Parathyroid adenoma (tissue), 2 donors: Measurements from ENCODE around the gene SEC24D.

Experiments
- H2AFZ ChIP-seq: fragments of 300-600 bp; sonication (generic); one replicate; pipeline ENCODE4 v1.7.0; 2017; ENCODE audit warnings: antibody characterized with exemption, mild to moderate bottlenecking
- H3K27ac ChIP-seq: fragments of 300-600 bp; sonication (generic); one replicate; pipeline ENCODE4 v1.7.0; 2017
- H3K27me3 ChIP-seq: fragments of 300-600 bp; sonication (generic); one replicate; pipeline ENCODE4 v1.7.0; 2017; ENCODE audit warnings: low read length; ENCODE audit not compliant: control insufficient read depth, insufficient read depth
- H3K36me3 ChIP-seq: fragments of 300-600 bp; sonication (generic); one replicate; pipeline ENCODE4 v1.7.0; 2017; ENCODE audit warnings: low read length; ENCODE audit not compliant: control insufficient read depth, insufficient read depth
- H3K4me1 ChIP-seq: fragments of 300-600 bp; sonication (generic); one replicate; pipeline ENCODE4 v1.7.0; 2017; ENCODE audit warnings: control low read depth
- H3K4me2 ChIP-seq: fragments of 300-600 bp; sonication (generic); one replicate; pipeline ENCODE4 v1.7.0; 2017; ENCODE audit warnings: low read length
- H3K4me3 ChIP-seq: fragments of 300-600 bp; sonication (generic); one replicate; pipeline ENCODE4 v1.7.0; 2017; ENCODE audit warnings: low read depth, low read length
- H3K79me2 ChIP-seq: fragments of 300-600 bp; sonication (generic); one replicate; pipeline ENCODE4 v1.7.0; 2017; ENCODE audit warnings: control low read depth
- H3K9ac ChIP-seq: fragments of 300-600 bp; sonication (generic); one replicate; pipeline ENCODE4 v1.7.0; 2017; ENCODE audit warnings: mild to moderate bottlenecking
- H3K9me3 ChIP-seq: fragments of 300-600 bp; sonication (generic); one replicate; pipeline ENCODE4 v1.7.0; 2017; ENCODE audit warnings: low read length; ENCODE audit not compliant: control insufficient read depth
- CTCF ChIP-seq: fragments of 300-600 bp; sonication (generic); IDR thresholded peaks from one replicate; pipeline ENCODE4 v1.7.0; 2017; ENCODE audit warnings: antibody characterized with exemption, mild to moderate bottlenecking
- donor health status: primary hyperparathyroidism.

Gene SEC24D

GRCh38 chr4:118836301-118837120 is 585 bp upstream of the SEC24D start:
- H3K79me2 ChIP-seq = no peaks in the 10 kb centered on the region
- H2AFZ ChIP-seq = peak overlapping the region; percentile 73
- H3K4me2 ChIP-seq = peak overlapping the region; percentile 77
- no peaks in the 10 kb centered on the region for H3K27me3 ChIP-seq
- H3K9ac ChIP-seq = no peak overlapping the region
- peak overlapping the region; percentile 71 for H3K4me3 ChIP-seq
- no peak for TF ChIP-seq CTCF
- no peaks in the 10 kb centered on the region for H3K9me3 ChIP-seq
- H3K4me1 ChIP-seq = no peaks in the 10 kb centered on the region
- H3K36me3 ChIP-seq = no peaks in the 10 kb centered on the region
- peak overlapping the region; percentile 36 for H3K27ac ChIP-seq

- Histone ChIP-seq H3K27ac (peak overlapping the region; percentile 69), H3K4me3 (peak overlapping the region; percentile 71), H3K27me3 (no peaks in the 10 kb centered on the region), H3K36me3 (no peaks in the 10 kb centered on the region), H2AFZ (peak overlapping the region; percentile 84), H3K4me2 (peak overlapping the region; percentile 73), H3K9ac (no peak overlapping the region), H3K79me2 (no peaks in the 10 kb centered on the region), H3K4me1 (no peaks in the 10 kb centered on the region), H3K9me3 (no peaks in the 10 kb centered on the region)
- TF ChIP-seq CTCF = no peak
These were observed 861 bp downstream of the SEC24D start for GRCh38 chr4:118834960-118835569.

GRCh38 chr4:118834070-118834469 is 1.9 kb downstream of the SEC24D start:
- Histone ChIP-seq H3K4me3 (no peak overlapping the region), H3K27me3 (no peaks in the 10 kb centered on the region), H3K27ac (no peak overlapping the region), H3K36me3 (no peaks in the 10 kb centered on the region), H3K4me2 (no peak overlapping the region), H2AFZ (no peak overlapping the region), H3K9me3 (no peaks in the 10 kb centered on the region), H3K9ac (no peak overlapping the region), H3K4me1 (no peaks in the 10 kb centered on the region), H3K79me2 (peaks cover 2% of the 10 kb centered on the region)
- no peak for TF ChIP-seq CTCF

- Histone ChIP-seq H3K4me1 (no peaks in the 10 kb centered on the region), H3K27ac (no peak overlapping the region), H3K9me3 (no peaks in the 10 kb centered on the region), H3K36me3 (no peaks in the 10 kb centered on the region), H3K79me2 (peaks cover 3% of the 10 kb centered on the region), H3K4me3 (no peak overlapping the region), H3K27me3 (no peaks in the 10 kb centered on the region), H3K4me2 (no peak overlapping the region), H2AFZ (no peak overlapping the region), H3K9ac (no peak overlapping the region)
- no peak for TF ChIP-seq CTCF
These were observed 2.6 kb downstream of the SEC24D start for GRCh38 chr4:118833192-118833820.
